ENCODE results near the gene TM4SF18. TPM values are rescaled to one million over a fixed set of nuclear protein-coding genes. Genes with fewer than 3 reads are reported as not detected.
A peak's percentile ranks its signal among the peaks of the same experiment; 100 is the strongest.

TM4SF18 gene
- total RNA-seq, 1 donor from 2014 or later, result 5.6 TPM

- no peak overlapping the region for H3K4me3 ChIP-seq (ENCODE audit: insufficient read depth, low read depth, low read length)
- FAIRE-seq, result no peak
- peak overlapping the region; percentile 0 for H2AFZ ChIP-seq (ENCODE audit: low read depth, low read length)
Measured at GRCh38 chr3:149332771-149333170, 665 bp downstream of the TM4SF18 start.

GRCh38 chr3:149332227-149332765 lies 1.1 kb downstream of the TM4SF18 start:
- Mint-ChIP-seq H3K27ac (ENCODE audit: unreplicated experiment) (peak overlapping the region; percentile 18), H3K9me3 (ENCODE audit: unreplicated experiment) (no peaks in the 10 kb centered on the region), H3K4me3 (ENCODE audit: unreplicated experiment) (peak overlapping the region; percentile 8), H3K36me3 (ENCODE audit: low read depth, unreplicated experiment) (no peaks in the 10 kb centered on the region), H3K27me3 (ENCODE audit: low read depth, unreplicated experiment) (no peaks in the 10 kb centered on the region), H3K4me1 (ENCODE audit: low read depth, unreplicated experiment) (peaks cover 19% of the 10 kb centered on the region)
- no peaks in the 10 kb centered on the region for H3K9me3 ChIP-seq (ENCODE audit: insufficient read depth, low read depth, low read length)
- TF ChIP-seq, protein P1, sequence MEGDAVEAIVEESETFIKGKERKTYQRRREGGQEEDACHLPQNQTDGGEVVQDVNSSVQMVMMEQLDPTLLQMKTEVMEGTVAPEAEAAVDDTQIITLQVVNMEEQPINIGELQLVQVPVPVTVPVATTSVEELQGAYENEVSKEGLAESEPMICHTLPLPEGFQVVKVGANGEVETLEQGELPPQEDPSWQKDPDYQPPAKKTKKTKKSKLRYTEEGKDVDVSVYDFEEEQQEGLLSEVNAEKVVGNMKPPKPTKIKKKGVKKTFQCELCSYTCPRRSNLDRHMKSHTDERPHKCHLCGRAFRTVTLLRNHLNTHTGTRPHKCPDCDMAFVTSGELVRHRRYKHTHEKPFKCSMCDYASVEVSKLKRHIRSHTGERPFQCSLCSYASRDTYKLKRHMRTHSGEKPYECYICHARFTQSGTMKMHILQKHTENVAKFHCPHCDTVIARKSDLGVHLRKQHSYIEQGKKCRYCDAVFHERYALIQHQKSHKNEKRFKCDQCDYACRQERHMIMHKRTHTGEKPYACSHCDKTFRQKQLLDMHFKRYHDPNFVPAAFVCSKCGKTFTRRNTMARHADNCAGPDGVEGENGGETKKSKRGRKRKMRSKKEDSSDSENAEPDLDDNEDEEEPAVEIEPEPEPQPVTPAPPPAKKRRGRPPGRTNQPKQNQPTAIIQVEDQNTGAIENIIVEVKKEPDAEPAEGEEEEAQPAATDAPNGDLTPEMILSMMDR (IDR thresholded peaks at IDR 0.05; ENCODE audit: insufficient read depth, low read depth, low read length), result no peak
- TF ChIP-seq EZH2 (IDR thresholded peaks at IDR 0.05; ENCODE audit: insufficient read depth, low read length), result no peak
- no peak overlapping the region for H2AFZ ChIP-seq (ENCODE audit: low read depth, low read length)
- no peaks in the 10 kb centered on the region for H3K27me3 ChIP-seq (ENCODE audit: insufficient read depth, low read length)
- FAIRE-seq (no peak), DNase-seq (ENCODE audit: low read depth) (no peak)
- peaks cover 17% of the 10 kb centered on the region for H3K4me1 ChIP-seq (ENCODE audit: insufficient read depth, low read length)
- no peak overlapping the region for H3K27ac ChIP-seq (ENCODE audit: low read depth, low read length)
- no peak overlapping the region for H3K9ac ChIP-seq (ENCODE audit: low read length)
- no peaks in the 10 kb centered on the region for H4K20me1 ChIP-seq (ENCODE audit: insufficient read depth, low read length)
- H3K36me3 ChIP-seq (ENCODE audit: insufficient read depth, low read length), result no peaks in the 10 kb centered on the region
- H3K4me3 ChIP-seq (ENCODE audit: insufficient read depth, low read depth, low read length), result no peak overlapping the region
- H3K4me2 ChIP-seq (ENCODE audit: low read length), result peak overlapping the region; percentile 43
- no peaks in the 10 kb centered on the region for H3K79me2 ChIP-seq (ENCODE audit: insufficient read depth, low read length)

More at GRCh38 chr3:149332771-149333170, 665 bp downstream of the TM4SF18 start:
- Mint-ChIP-seq H3K27ac (ENCODE audit: unreplicated experiment) (peak overlapping the region; percentile 18), H3K27me3 (ENCODE audit: low read depth, unreplicated experiment) (no peaks in the 10 kb centered on the region), H3K36me3 (ENCODE audit: low read depth, unreplicated experiment) (no peaks in the 10 kb centered on the region), H3K9me3 (ENCODE audit: unreplicated experiment) (no peaks in the 10 kb centered on the region), H3K4me3 (ENCODE audit: unreplicated experiment) (peak overlapping the region; percentile 8), H3K4me1 (ENCODE audit: low read depth, unreplicated experiment) (peaks cover 19% of the 10 kb centered on the region)
- Histone ChIP-seq H3K9ac (ENCODE audit: low read length) (peak overlapping the region; percentile 3), H4K20me1 (ENCODE audit: insufficient read depth, low read length) (no peaks in the 10 kb centered on the region), H3K36me3 (ENCODE audit: insufficient read depth, low read length) (no peaks in the 10 kb centered on the region), H3K9me3 (ENCODE audit: insufficient read depth, low read depth, low read length) (no peaks in the 10 kb centered on the region), H3K27ac (ENCODE audit: low read depth, low read length) (no peak overlapping the region), H3K4me2 (ENCODE audit: low read length) (peak overlapping the region; percentile 43), H3K79me2 (ENCODE audit: insufficient read depth, low read length) (no peaks in the 10 kb centered on the region), H3K27me3 (ENCODE audit: insufficient read depth, low read length) (no peaks in the 10 kb centered on the region), H3K4me1 (ENCODE audit: insufficient read depth, low read length) (peaks cover 17% of the 10 kb centered on the region)
- DNase-seq (ENCODE audit: low read depth), result no peak
- TF ChIP-seq, protein P1 (IDR thresholded peaks at IDR 0.05; ENCODE audit: insufficient read depth, low read depth, low read length), result no peak
- TF ChIP-seq EZH2 (IDR thresholded peaks at IDR 0.05; ENCODE audit: insufficient read depth, low read length), result no peak

DNA sequence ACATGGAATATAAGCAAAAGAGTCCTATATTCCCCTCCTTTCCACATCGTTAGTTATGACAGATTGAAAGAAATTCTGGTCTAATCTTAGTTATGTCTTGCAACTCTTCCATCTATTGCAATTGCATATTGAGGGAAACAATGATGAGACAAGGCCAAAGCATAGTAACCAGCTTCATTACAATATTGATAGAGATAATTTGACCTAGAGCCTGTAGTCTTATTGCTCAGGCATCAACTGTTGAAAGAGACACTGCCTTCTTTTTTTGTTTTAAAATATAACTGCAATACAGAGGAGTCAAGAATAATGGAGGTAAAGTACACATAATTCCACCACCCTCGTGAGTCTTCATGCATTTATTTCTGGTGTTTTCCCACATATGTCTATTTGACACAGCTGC lies 2.0 kb downstream of the TM4SF18 start:
- no peak overlapping the region for H3K4me2 ChIP-seq (ENCODE audit: low read length)
- H3K9me3 Mint-ChIP-seq (ENCODE audit: unreplicated experiment), result no peaks in the 10 kb centered on the region
- FAIRE-seq (no peak), DNase-seq (ENCODE audit: low read depth) (no peak)
- no peaks in the 10 kb centered on the region for H3K27me3 ChIP-seq (ENCODE audit: insufficient read depth, low read length)
- no peaks in the 10 kb centered on the region for H3K9me3 ChIP-seq (ENCODE audit: insufficient read depth, low read depth, low read length)
- no peak overlapping the region for H3K27ac Mint-ChIP-seq (ENCODE audit: unreplicated experiment)
- peaks cover 17% of the 10 kb centered on the region for H3K4me1 ChIP-seq (ENCODE audit: insufficient read depth, low read length)
- no peak overlapping the region for H3K4me3 ChIP-seq (ENCODE audit: insufficient read depth, low read depth, low read length)
- H2AFZ ChIP-seq (ENCODE audit: low read depth, low read length), result no peak overlapping the region
- H3K4me3 Mint-ChIP-seq (ENCODE audit: unreplicated experiment), result peak overlapping the region; percentile 5
- no peak for TF ChIP-seq EZH2 (IDR thresholded peaks at IDR 0.05; ENCODE audit: insufficient read depth, low read length)
- no peak overlapping the region for H3K27ac ChIP-seq (ENCODE audit: low read depth, low read length)
- H3K4me1 Mint-ChIP-seq (ENCODE audit: low read depth, unreplicated experiment), result peaks cover 19% of the 10 kb centered on the region
- H4K20me1 ChIP-seq (ENCODE audit: insufficient read depth, low read length), result no peaks in the 10 kb centered on the region
- no peaks in the 10 kb centered on the region for H3K27me3 Mint-ChIP-seq (ENCODE audit: low read depth, unreplicated experiment)
- H3K36me3 ChIP-seq (ENCODE audit: insufficient read depth, low read length), result no peaks in the 10 kb centered on the region
- H3K36me3 Mint-ChIP-seq (ENCODE audit: low read depth, unreplicated experiment), result no peaks in the 10 kb centered on the region
- H3K9ac ChIP-seq (ENCODE audit: low read length), result no peak overlapping the region
- no peaks in the 10 kb centered on the region for H3K79me2 ChIP-seq (ENCODE audit: insufficient read depth, low read length)
